Activated naive CD8-positive, alpha-beta T cell (primary cell): Measurements from ENCODE around the gene AKAP13.
A peak's percentile ranks its signal among the peaks of the same experiment; 100 is the strongest.
"Not testable (repeated sequence)": the region's sequence is repeated elsewhere in the genome, so short reads cannot be mapped to it uniquely, and the experiment has no call there.

Source experiments
- H3K27ac Mint-ChIP-seq: one replicate; pipeline ENCODE4 v1.8.0; 2021; ENCODE audit warnings: mixed read lengths
- H3K27me3 Mint-ChIP-seq: one replicate; pipeline ENCODE4 v1.8.0; 2021; ENCODE audit warnings: mixed read lengths
- H3K36me3 Mint-ChIP-seq: one replicate; pipeline ENCODE4 v1.8.0; 2021; ENCODE audit warnings: mixed read lengths
- H3K4me1 Mint-ChIP-seq: one replicate; pipeline ENCODE4 v1.8.0; 2021; ENCODE audit warnings: low read depth, mixed read lengths
- H3K4me3 Mint-ChIP-seq: one replicate; pipeline ENCODE4 v1.8.0; 2021; ENCODE audit warnings: mild to moderate bottlenecking, mixed read lengths
- H3K9me3 Mint-ChIP-seq: one replicate; pipeline ENCODE4 v1.8.0; 2021; ENCODE audit warnings: low read depth, mixed read lengths

The AKAP13 gene, protein sequence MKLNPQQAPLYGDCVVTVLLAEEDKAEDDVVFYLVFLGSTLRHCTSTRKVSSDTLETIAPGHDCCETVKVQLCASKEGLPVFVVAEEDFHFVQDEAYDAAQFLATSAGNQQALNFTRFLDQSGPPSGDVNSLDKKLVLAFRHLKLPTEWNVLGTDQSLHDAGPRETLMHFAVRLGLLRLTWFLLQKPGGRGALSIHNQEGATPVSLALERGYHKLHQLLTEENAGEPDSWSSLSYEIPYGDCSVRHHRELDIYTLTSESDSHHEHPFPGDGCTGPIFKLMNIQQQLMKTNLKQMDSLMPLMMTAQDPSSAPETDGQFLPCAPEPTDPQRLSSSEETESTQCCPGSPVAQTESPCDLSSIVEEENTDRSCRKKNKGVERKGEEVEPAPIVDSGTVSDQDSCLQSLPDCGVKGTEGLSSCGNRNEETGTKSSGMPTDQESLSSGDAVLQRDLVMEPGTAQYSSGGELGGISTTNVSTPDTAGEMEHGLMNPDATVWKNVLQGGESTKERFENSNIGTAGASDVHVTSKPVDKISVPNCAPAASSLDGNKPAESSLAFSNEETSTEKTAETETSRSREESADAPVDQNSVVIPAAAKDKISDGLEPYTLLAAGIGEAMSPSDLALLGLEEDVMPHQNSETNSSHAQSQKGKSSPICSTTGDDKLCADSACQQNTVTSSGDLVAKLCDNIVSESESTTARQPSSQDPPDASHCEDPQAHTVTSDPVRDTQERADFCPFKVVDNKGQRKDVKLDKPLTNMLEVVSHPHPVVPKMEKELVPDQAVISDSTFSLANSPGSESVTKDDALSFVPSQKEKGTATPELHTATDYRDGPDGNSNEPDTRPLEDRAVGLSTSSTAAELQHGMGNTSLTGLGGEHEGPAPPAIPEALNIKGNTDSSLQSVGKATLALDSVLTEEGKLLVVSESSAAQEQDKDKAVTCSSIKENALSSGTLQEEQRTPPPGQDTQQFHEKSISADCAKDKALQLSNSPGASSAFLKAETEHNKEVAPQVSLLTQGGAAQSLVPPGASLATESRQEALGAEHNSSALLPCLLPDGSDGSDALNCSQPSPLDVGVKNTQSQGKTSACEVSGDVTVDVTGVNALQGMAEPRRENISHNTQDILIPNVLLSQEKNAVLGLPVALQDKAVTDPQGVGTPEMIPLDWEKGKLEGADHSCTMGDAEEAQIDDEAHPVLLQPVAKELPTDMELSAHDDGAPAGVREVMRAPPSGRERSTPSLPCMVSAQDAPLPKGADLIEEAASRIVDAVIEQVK (N-terminal part only)

DNA sequence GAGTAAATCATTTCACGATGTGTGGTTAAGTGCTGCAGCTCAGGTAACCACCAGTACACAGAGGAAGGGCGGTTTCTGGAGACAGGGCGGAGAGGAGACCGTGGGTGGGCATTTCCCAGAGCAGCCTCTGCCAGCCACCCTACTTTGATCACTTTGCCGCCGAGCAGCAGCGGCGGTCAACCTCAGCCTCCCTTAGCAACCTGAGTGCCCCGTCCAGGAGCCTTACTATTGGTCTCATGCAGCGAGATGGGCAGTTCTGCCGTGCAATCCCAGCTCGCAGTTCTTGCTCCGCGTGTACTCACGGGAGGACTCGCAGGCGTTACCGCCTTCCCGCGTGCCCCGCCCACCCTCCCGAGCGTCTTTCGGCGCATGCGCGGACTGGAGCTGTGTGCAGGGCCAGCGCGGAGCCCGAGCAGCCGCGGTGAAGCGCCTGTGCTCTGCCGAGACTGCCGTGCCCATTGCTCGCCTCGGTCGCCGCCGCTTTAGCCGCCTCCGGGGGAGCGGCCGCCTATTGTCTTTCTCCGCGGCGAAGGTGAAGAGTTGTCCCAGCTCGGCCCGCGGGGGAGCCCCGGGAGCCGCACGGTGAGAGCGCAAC, at the start of gene AKAP13:
Gene AKAP13, plus strand, starts transcription at position 387 of the 595 bp plus-strand sequence. CDS start 105,118 bp downstream, outside the sequence.
- H3K4me3 Mint-ChIP-seq, result peak within 1 kb of the TSS; percentile 91
- H3K27ac Mint-ChIP-seq, result peak within 1 kb of the TSS; percentile 88
- no peaks in the 10 kb centered on the region for H3K9me3 Mint-ChIP-seq
- H3K27me3 Mint-ChIP-seq, result no peaks in the 10 kb centered on the region
- H3K36me3 Mint-ChIP-seq, result peaks cover 4% of the 10 kb centered on the region
- H3K4me1 Mint-ChIP-seq, result peaks cover 59% of the 10 kb centered on the region

DNA sequence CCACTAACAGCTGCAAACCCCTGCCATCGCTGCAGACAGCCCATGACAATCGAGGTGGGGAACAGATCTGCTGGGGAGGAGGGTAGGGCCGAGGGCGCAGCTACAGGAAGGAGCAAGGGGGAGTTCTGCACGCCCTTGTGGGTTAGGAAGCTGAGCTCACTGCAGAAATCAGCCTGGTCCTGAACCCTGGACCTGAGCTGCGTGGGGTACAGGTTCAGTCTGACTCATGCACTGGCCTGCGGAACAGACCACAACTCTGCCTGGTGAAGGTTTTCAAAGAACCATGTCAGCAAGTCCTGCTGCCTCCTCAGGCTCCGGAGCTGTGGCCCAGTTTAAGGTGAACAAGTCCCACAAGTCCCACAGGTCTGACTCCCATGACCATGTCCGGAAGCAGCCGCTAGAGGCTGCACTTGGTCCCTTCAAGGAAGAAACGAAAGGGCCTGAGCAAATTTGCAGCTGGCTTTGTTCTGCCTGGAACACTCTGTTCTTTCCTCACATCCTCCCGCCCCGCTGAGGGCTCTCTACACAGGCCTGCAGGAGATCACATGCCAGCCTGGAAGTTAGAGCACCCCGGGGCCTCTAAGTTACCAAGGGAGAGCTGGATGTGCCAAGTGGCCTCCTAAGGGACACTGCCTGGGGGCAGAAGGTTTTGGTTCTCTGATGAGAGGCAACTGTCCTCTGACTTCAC, 49.4 kb upstream of the AKAP13 start:
- Mint-ChIP-seq H3K36me3 (no peaks in the 10 kb centered on the region), H3K9me3 (no peaks in the 10 kb centered on the region), H3K27ac (peak overlapping the region; percentile 93), H3K4me1 (peaks cover 41% of the 10 kb centered on the region), H3K4me3 (peak overlapping the region; percentile 89), H3K27me3 (no peaks in the 10 kb centered on the region)

DNA sequence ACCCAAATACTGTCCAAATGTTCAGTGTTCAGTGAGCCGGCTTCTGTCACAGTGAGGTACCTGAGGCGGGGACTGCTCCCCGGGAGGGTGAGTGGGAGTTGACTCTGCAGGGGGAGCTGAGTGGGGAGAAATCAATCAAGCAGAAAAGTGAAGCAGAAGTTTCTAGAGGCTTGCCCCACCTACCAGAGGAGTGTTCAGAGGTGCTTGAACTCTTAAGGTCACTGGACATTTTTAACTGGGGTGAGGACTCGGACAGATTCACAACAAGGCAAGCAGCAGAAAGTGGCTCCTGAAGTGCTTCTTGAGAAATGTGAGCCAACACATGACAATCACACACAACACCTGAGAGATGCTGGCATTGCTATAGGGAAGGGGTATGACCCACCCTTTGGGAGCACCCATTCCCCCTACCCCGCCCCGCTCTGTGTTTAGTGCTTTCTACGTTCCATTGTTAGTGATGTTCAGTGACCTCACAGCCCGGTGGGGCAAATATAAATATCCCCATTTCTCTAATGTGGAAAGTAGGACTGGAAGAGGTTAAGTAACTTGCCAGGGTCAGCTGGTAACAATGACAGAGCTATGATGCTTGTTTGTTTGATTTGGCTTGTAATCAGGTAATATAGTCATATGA, 48.6 kb upstream of the AKAP13 start:
- Mint-ChIP-seq H3K27ac (peak overlapping the region; percentile 93), H3K4me1 (peaks cover 41% of the 10 kb centered on the region), H3K27me3 (no peaks in the 10 kb centered on the region), H3K36me3 (no peaks in the 10 kb centered on the region), H3K4me3 (peak overlapping the region; percentile 89), H3K9me3 (no peaks in the 10 kb centered on the region)

DNA sequence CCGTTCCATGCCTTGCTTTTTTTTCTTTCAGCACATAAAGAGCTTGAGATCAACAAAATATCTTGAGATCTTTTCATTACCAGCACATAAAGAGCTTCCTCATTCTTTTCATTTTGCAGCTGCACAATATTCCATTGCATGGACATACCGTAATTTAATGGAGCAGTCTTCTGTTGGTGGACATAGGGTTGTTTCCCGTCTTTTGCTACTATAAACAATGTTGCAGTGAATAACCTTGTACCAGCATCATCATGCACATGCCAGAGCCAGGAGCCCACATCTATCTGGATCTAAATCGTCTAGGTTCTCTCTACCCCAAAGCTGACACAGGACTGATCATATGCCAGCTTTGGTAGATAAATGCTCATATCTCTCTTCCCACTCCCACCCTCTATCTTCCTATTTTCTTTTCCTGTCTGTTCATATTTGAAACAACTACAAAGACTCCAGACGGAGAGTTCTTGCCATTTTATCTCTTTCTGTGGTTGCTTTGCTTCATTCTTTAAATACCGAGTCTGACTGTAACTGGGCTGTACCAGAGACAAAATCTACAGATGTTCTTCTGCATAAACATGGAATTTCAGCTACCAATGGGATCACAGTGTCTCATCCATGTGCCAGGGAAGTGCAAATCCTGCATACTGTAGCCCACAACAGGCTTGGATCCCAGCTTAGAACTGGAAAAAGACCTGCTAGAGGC, 47.1 kb upstream of the AKAP13 start:
- Mint-ChIP-seq H3K9me3 (no peaks in the 10 kb centered on the region), H3K27me3 (no peaks in the 10 kb centered on the region), H3K36me3 (no peaks in the 10 kb centered on the region), H3K27ac (peak overlapping the region; percentile 2), H3K4me1 (peaks cover 41% of the 10 kb centered on the region), H3K4me3 (no peak overlapping the region)

DNA sequence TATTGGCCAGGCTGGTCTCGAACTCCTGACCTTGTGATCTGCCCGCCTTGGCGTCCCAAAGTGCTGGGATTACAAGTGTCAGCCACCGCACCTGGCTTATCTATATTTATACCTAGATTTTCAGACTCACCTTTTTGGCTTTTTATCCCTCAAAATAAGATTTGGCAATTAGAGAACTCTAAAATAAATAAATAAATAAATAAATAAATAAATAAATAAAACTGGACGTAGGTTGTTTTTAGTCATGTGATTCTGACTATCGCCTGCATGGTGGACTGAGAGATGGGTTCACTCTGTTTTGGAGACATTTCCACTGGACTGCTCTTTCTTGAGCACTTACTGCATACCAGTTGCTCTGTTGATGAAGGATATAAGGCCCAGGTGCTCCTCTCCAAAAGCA, 46.2 kb upstream of the AKAP13 start:
- Mint-ChIP-seq H3K9me3 (no peaks in the 10 kb centered on the region), H3K36me3 (no peaks in the 10 kb centered on the region), H3K27ac (no peak overlapping the region), H3K4me1 (peaks cover 34% of the 10 kb centered on the region), H3K27me3 (no peaks in the 10 kb centered on the region), H3K4me3 (no peak overlapping the region)

DNA sequence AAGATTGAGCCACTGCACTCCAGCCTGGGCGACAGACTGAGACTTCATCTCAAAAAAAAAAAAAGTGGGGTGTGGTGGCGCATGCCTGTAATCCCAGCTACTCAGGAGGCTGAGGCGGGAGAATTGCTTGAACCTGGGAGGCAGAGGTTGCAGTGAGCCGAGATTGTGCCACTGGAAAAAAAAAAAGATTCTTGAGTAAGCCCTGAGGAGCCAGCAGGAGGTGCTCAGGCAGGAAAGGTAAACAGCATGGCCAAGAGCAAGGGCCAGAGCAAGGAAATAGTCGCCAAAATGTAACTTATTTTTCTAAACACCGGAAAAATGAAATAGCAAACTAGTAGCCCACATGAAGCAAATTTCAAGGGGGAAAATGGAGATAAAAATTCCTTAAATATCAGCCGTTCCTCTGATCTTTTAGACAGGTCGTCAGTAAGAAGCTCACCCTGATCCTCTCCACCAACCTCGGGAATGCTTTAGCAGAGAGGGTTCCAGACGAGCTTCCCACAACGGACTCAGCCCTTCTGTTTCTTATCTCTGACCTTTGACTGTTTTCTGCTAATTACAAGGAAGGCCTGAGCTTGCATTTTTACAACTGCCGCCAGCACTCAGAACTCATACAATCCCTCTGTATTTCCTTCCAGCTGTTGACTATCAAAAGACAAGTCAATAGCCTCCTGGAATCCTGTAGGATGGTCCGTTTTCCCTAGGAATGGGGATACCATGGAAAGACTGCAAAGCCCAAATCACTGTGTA, 45.0 kb upstream of the AKAP13 start:
- Mint-ChIP-seq H3K36me3 (no peaks in the 10 kb centered on the region), H3K4me1 (peaks cover 22% of the 10 kb centered on the region), H3K27me3 (no peaks in the 10 kb centered on the region), H3K9me3 (no peaks in the 10 kb centered on the region), H3K27ac (no peak overlapping the region), H3K4me3 (no peak overlapping the region)

DNA sequence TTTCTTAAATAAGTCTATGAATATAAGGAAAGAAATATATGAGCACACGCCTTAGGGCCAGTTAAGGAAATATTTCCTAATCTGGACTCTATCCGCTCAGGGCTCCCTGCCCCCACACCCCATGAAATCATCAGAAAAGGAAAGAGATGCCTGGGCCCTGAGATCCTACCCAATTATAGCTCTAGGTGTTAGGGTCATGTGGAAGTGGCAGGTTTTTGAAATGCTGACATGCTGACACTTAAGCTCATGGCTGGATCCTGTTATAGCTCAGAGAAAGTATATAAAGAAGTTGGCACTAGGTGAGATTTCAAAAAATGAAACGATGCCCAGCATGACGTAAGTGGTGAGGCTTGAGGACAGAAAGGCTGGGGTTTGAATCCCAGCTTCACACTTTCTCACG, 43.5 kb upstream of the AKAP13 start:
- no peaks in the 10 kb centered on the region for H3K9me3 Mint-ChIP-seq
- H3K4me1 Mint-ChIP-seq, result peaks cover 7% of the 10 kb centered on the region
- H3K27ac Mint-ChIP-seq, result no peak overlapping the region
- H3K27me3 Mint-ChIP-seq, result no peaks in the 10 kb centered on the region
- no peaks in the 10 kb centered on the region for H3K36me3 Mint-ChIP-seq
- no peak overlapping the region for H3K4me3 Mint-ChIP-seq

DNA sequence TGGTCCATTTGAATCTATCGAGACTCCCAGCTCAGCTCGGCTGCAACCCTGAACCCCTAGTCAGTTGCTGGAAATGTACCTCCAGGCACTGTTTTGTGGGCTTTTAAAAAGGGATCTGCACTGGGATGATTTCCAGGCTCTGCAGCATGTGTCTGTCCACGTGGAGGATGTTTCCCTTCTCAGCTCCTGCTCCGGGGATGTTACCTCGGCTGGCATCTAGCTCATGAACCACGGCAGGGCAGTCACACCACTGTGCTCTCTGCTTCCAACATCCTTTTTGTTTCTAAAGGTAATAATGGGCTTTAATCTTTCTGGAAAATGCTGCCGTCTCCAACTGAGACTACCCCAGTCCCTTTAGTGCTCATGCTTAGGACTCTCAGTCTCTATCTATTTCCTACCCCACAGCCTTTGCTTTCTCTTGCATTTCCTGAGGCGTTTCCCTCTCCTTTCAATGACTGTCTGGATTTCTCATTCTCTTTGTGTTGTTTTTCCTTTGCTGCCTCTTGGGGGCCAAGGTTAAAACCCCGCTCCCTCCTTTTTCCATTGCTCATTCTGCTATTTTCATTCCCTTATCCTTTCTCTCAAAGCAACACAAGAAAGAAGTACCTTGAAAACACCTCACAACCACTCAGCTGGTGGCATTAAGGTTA, 42.9 kb upstream of the AKAP13 start:
- no peaks in the 10 kb centered on the region for H3K36me3 Mint-ChIP-seq
- no peaks in the 10 kb centered on the region for H3K9me3 Mint-ChIP-seq
- no peak overlapping the region for H3K27ac Mint-ChIP-seq
- H3K4me1 Mint-ChIP-seq, result peaks cover 4% of the 10 kb centered on the region
- H3K27me3 Mint-ChIP-seq, result no peaks in the 10 kb centered on the region
- H3K4me3 Mint-ChIP-seq, result no peak overlapping the region

DNA sequence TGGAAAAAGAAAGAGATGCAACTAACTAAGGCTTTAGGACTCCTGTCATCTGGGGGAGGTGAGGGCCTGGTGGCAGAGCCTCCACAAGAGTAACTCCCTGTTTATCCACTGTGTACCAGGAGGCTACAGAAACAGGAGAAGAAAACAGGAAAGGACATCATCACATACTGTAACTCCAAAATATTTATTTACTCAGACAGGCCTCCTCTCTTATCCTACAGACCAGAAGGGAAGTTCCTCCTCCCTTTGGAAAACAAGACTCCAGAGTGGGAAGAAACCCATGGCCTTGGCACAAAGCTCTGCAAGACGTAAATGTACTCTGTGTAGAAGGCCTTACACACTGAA, 40.1 kb upstream of the AKAP13 start:
- Mint-ChIP-seq H3K9me3 (no peaks in the 10 kb centered on the region), H3K36me3 (no peaks in the 10 kb centered on the region), H3K27ac (no peak overlapping the region), H3K4me1 (no peaks in the 10 kb centered on the region), H3K4me3 (no peak overlapping the region), H3K27me3 (no peaks in the 10 kb centered on the region)

DNA sequence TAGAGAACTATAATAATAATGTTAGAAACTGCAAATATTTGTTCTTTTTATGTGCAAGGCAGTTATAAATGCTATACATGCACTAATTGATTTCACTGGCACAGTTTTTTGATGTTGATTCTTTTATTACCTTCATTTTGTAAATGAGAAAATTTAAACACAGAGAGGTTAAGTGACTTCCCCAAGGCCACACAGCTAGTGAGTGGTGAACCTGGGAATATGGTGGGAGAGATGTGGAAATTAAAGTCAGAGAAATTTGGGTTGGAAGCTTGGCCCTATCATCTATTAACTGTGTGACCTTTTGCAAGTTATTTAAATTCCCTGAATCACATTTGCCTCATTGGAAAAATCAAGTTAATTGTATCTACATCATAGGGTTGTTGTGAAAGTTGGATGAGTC, 39.6 kb upstream of the AKAP13 start:
- Mint-ChIP-seq H3K4me1 (no peaks in the 10 kb centered on the region), H3K4me3 (no peak overlapping the region), H3K27ac (no peak overlapping the region), H3K9me3 (no peaks in the 10 kb centered on the region), H3K27me3 (no peaks in the 10 kb centered on the region), H3K36me3 (no peaks in the 10 kb centered on the region)

DNA sequence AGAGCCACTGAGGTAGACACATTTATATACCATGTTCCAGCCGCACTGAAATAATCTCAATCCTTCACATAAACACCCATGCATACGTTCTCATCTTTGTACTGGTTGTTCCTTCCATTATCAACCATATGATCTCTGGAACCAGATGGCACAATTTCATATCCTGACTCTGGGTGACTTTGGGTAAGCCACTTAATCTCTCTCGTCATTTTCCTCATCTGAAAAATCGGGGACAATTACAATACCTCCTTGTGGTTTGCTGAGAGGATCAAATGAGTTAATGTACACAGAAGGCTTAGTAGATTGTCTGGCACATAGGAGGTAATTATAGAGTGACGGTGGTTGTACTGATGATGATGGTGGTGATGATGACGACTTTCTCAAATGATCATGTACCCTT, 38.2 kb upstream of the AKAP13 start:
- H3K9me3 Mint-ChIP-seq, H3K36me3 Mint-ChIP-seq, H3K27ac Mint-ChIP-seq, H3K4me3 Mint-ChIP-seq, H3K27me3 Mint-ChIP-seq, H3K4me1 Mint-ChIP-seq: not testable (repeated sequence)

DNA sequence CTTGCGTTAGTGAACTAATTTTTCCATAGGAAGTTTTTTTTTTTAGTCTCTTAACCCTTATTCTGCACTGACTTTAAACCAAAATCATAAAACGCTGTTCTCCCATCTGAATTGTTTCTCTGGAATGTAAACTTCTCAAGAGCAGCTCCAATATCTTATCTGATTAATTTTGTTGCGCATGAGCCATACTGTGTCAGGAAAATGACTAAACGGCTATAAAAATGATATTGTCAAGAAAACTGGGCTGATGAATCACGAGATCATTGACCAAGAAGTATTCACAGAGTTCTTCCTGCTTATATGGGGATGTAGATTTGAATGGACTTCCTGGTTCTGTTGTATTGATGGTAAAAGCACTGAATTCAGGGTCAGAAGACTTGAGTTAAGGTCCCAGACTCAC, 37.0 kb upstream of the AKAP13 start:
- H3K4me3 Mint-ChIP-seq, H3K9me3 Mint-ChIP-seq: not testable (repeated sequence)

More for the DNA sequence above, 37.0 kb upstream of the AKAP13 start:
- not testable (repeated sequence) for H3K27ac Mint-ChIP-seq, H3K4me1 Mint-ChIP-seq, H3K27me3 Mint-ChIP-seq, H3K36me3 Mint-ChIP-seq
